ENCODE measurements around the gene PCSK4.
"Not testable (repeated sequence)": the region's sequence is repeated elsewhere in the genome, so short reads cannot be mapped to it uniquely, and the experiment has no call there.

PCSK4 gene

GRCh38 chr19:1490311-1491113, at the start of gene PCSK4:
TSS of gene PCSK4 (minus strand) at chr19:1490350. CDS start at chr19:1490346, 4 bp downstream.
- DNase-seq = peak; percentile 82

- not testable (repeated sequence) for DNase-seq
These were observed 49.6 kb upstream of the PCSK4 start for GRCh38 chr19:1539749-1540148.

GRCh38 chr19:1538978-1539377, 48.8 kb upstream of the PCSK4 start:
- no peak for DNase-seq

GRCh38 chr19:1535699-1536098, 45.5 kb upstream of the PCSK4 start:
- DNase-seq = not testable (repeated sequence)

GRCh38 chr19:1534972-1535371, 44.8 kb upstream of the PCSK4 start:
- DNase-seq = no peak

GRCh38 chr19:1533510-1534150, 43.5 kb upstream of the PCSK4 start:
- DNase-seq = no peak

- DNase-seq = no peak
These were observed 41.9 kb upstream of the PCSK4 start for GRCh38 chr19:1532003-1532402.

- DNase-seq = no peak
These were observed 41.4 kb upstream of the PCSK4 start for GRCh38 chr19:1531587-1531986.

- DNase-seq = not testable (repeated sequence)
These were observed 40.7 kb upstream of the PCSK4 start for GRCh38 chr19:1530856-1531255.

- DNase-seq = no peak
These were observed 39.3 kb upstream of the PCSK4 start for GRCh38 chr19:1529430-1529816.

GRCh38 chr19:1528596-1529429, 38.7 kb upstream of the PCSK4 start:
- no peak for DNase-seq

- DNase-seq = no peak
These were observed 37.6 kb upstream of the PCSK4 start for GRCh38 chr19:1527650-1528309.

GRCh38 chr19:1526979-1527649, 37.0 kb upstream of the PCSK4 start:
- no peak for DNase-seq

GRCh38 chr19:1526066-1526778, 36.1 kb upstream of the PCSK4 start:
- DNase-seq = no peak

GRCh38 chr19:1525343-1525742, 35.2 kb upstream of the PCSK4 start:
- DNase-seq = no peak

- no peak for DNase-seq
These were observed 34.8 kb upstream of the PCSK4 start for GRCh38 chr19:1524972-1525325.

GRCh38 chr19:1524287-1524971, 34.3 kb upstream of the PCSK4 start:
- DNase-seq = no peak

GRCh38 chr19:1523412-1524286, 33.5 kb upstream of the PCSK4 start, which contains the start of gene PLK5:
TSS of gene PLK5 (plus strand) at chr19:1524077. CDS start at chr19:1526997, 2,920 bp downstream.
- DNase-seq = no peak

- DNase-seq = no peak
These were observed 32.7 kb upstream of the PCSK4 start for GRCh38 chr19:1522838-1523237.

- no peak for DNase-seq
These were observed 31.9 kb upstream of the PCSK4 start for GRCh38 chr19:1522061-1522460.
